ENCODE results near the gene FAM107B. TPM values are rescaled to one million over a fixed set of nuclear protein-coding genes. Genes with fewer than 3 reads are reported as not detected.

FAM107B gene
- total and polyA plus RNA-seq, 2 experiments from 2014 or later: 11.0 to 17.6 TPM

GRCh38 chr10:14549496-14549895, 225.2 kb downstream of the FAM107B start (continued):
- TF ChIP-seq ZNF462 (CRISPR knock-in tag; IDR thresholded peaks at IDR 0.05): no peak
- no peak for TF ChIP-seq NANOG (IDR thresholded peaks at IDR 0.05; ENCODE audit: borderline replicate concordance)

GRCh38 chr10:14548970-14549369, 225.7 kb downstream of the FAM107B start:
- Mint-ChIP-seq H3K4me1 (peaks cover 18% of the 10 kb centered on the region), H3K36me3 (ENCODE audit: low read depth) (0 out of 3 replicates have a peak, but pooled peaks cover 2% of the 10 kb centered on the region), H3K27me3 (ENCODE audit: insufficient read depth, low read depth, poor library complexity) (peaks cover 2% of the 10 kb centered on the region), H3K27ac (no peak overlapping the region), H3K4me3 (no peak overlapping the region), H3K9me3 (no peaks in the 10 kb centered on the region)
- DNase-seq (ENCODE audit: low spot score) (no peak), ATAC-seq (no peak)
- H3K4me3 ChIP-seq: no peak overlapping the region
- peaks cover 15% of the 10 kb centered on the region for H3K4me1 ChIP-seq (ENCODE audit: insufficient read depth)
- H3K79me2 ChIP-seq (replicated peaks; ENCODE audit: insufficient read depth): 0 out of 2 replicates have a peak, but pooled peaks cover 5% of the 10 kb centered on the region
- H3F3A ChIP-seq (replicated peaks; ENCODE audit: low read depth): no peaks in the 10 kb centered on the region
- TF ChIP-seq EZH2phosphoT487 (IDR thresholded peaks at IDR 0.05; ENCODE audit: unreplicated experiment): no peak
- TF ChIP-seq ZNF331 (CRISPR knock-in tag; IDR thresholded peaks at IDR 0.05; ENCODE audit: low read depth): no peak
- TF ChIP-seq EZH2 (IDR thresholded peaks at IDR 0.05; ENCODE audit: low read depth, unreplicated experiment): no peak
- no peak for TF ChIP-seq CREB1 (CRISPR knock-in tag; IDR thresholded peaks at IDR 0.05; ENCODE audit: low read depth)
- TF ChIP-seq CTCF (conservative IDR thresholded peaks at IDR 0.05; ENCODE audit: low read depth in 2 of 2): no peak
- TF ChIP-seq NANOG (IDR thresholded peaks at IDR 0.05; ENCODE audit: borderline replicate concordance): no peak
- TF ChIP-seq STAT1 (IDR thresholded peaks at IDR 0.05; ENCODE audit: unreplicated experiment): no peak
- TF ChIP-seq JUNB (IDR thresholded peaks at IDR 0.05; ENCODE audit: unreplicated experiment): no peak
- no peak for TF ChIP-seq POLR2AphosphoS5 (IDR thresholded peaks at IDR 0.05; ENCODE audit: low read depth)
- no peak overlapping the region for H2AFZ ChIP-seq
- no peaks in the 10 kb centered on the region for H3K27me3 ChIP-seq (ENCODE audit: insufficient read depth)
- no peaks in the 10 kb centered on the region for H3K9me2 ChIP-seq (ENCODE audit: insufficient read depth)
- no peaks in the 10 kb centered on the region; the same call in none of the 2 replicates for H4K20me1 ChIP-seq (replicated peaks; ENCODE audit: insufficient read depth)
- no peak overlapping the region for H3K27ac ChIP-seq (ENCODE audit: low read depth)
- no peaks in the 10 kb centered on the region for H3K36me3 ChIP-seq (ENCODE audit: insufficient read depth)
- H3K4me2 ChIP-seq: no peak overlapping the region

All from GM23338 (cell line).